ENCODE data around the gene ARHGEF11.

Gene ARHGEF11

GRCh38 chr1:156898161-156898566 lies 147.4 kb downstream of the ARHGEF11 start:
- DNase-seq (ENCODE audit: low read depth in 4 of 4, low spot score in 1 of 4) = no peak

GRCh38 chr1:156897078-156897825 lies 148.3 kb downstream of the ARHGEF11 start:
- DNase-seq (ENCODE audit: low read depth in 4 of 4, low spot score in 1 of 4) = no peak

GRCh38 chr1:156896490-156897033 lies 149.0 kb downstream of the ARHGEF11 start:
- DNase-seq (ENCODE audit: low read depth in 4 of 4, low spot score in 1 of 4) = no peak

GRCh38 chr1:156895927-156896326 lies 149.6 kb downstream of the ARHGEF11 start:
- DNase-seq (ENCODE audit: low read depth in 4 of 4, low spot score in 1 of 4) = no peak

GRCh38 chr1:156895455-156895812 lies 150.1 kb downstream of the ARHGEF11 start:
- DNase-seq (ENCODE audit: low read depth in 4 of 4, low spot score in 1 of 4) = no peak

- no peak for DNase-seq (ENCODE audit: low read depth in 4 of 4, low spot score in 1 of 4)
These were observed 150.7 kb downstream of the ARHGEF11 start for GRCh38 chr1:156894711-156895454.

GRCh38 chr1:156894001-156894400 lies 151.5 kb downstream of the ARHGEF11 start:
- no peak for DNase-seq (ENCODE audit: low read depth in 4 of 4, low spot score in 1 of 4)

- DNase-seq (ENCODE audit: low read depth in 4 of 4, low spot score in 1 of 4) = no peak
These were observed 152.2 kb downstream of the ARHGEF11 start, which contains the start of gene PEAR1 for GRCh38 chr1:156893048-156893953. Gene PEAR1 (plus strand): TSS chr1:156893718. CDS start chr1:156903927, 10,209 bp downstream.

- DNase-seq (ENCODE audit: low read depth in 4 of 4, low spot score in 1 of 4) = peak; percentile 61 to 86 (median 82)
These were observed 153.1 kb downstream of the ARHGEF11 start for GRCh38 chr1:156892190-156893047.

- DNase-seq (ENCODE audit: low read depth in 4 of 4, low spot score in 1 of 4) = peak; percentile 19 to 42 (median 27)
These were observed 155.6 kb downstream of the ARHGEF11 start for GRCh38 chr1:156889802-156890580.

GRCh38 chr1:156887734-156888133 lies 157.8 kb downstream of the ARHGEF11 start:
- no peak for DNase-seq (ENCODE audit: low read depth in 4 of 4, low spot score in 1 of 4)

- no peak for DNase-seq (ENCODE audit: low read depth in 4 of 4, low spot score in 1 of 4)
These were observed 158.2 kb downstream of the ARHGEF11 start for GRCh38 chr1:156887317-156887716.

GRCh38 chr1:156886583-156887281 lies 158.8 kb downstream of the ARHGEF11 start:
- no peak for DNase-seq (ENCODE audit: low read depth in 4 of 4, low spot score in 1 of 4)

- no peak for DNase-seq (ENCODE audit: low read depth in 4 of 4, low spot score in 1 of 4)
These were observed 159.6 kb downstream of the ARHGEF11 start for GRCh38 chr1:156885880-156886355.

- no peak for DNase-seq (ENCODE audit: low read depth in 4 of 4, low spot score in 1 of 4)
These were observed 160.2 kb downstream of the ARHGEF11 start for GRCh38 chr1:156885314-156885713.

Measured in stimulated activated CD4-positive, alpha-beta T cell treated with anti-CD3 and anti-CD28 coated beads, Interleukin-1b, Interleukin-23, amount 100 ng/mL, for 24 hours (primary cell).